Nephron (organoid): Measurements from ENCODE around the gene FNDC5.
A peak's percentile ranks its signal among the peaks of the same experiment; 100 is the strongest.

Source experiments
- H3K27ac Mint-ChIP-seq, 3 experiments: 2 replicates each; pipeline ENCODE4 v1.8.0; 2020; ENCODE audit warnings: mixed read lengths in 3 of 3, mild to moderate bottlenecking in 2 of 3, moderate library complexity in 1 of 3
- H3K27me3 Mint-ChIP-seq: 2 replicates; pipeline ENCODE4 v1.8.0; 2021; ENCODE audit warnings: low read depth, mild to moderate bottlenecking, moderate library complexity, mixed read lengths
- H3K36me3 Mint-ChIP-seq: 2 replicates; pipeline ENCODE4 v1.8.0; 2020; ENCODE audit warnings: low read depth, mixed read lengths
- H3K4me1 Mint-ChIP-seq: 2 replicates; pipeline ENCODE4 v1.8.0; 2020; ENCODE audit warnings: mixed read lengths
- H3K4me3 Mint-ChIP-seq, 3 experiments: 2 replicates each; pipeline ENCODE4 v1.8.0; 2020; ENCODE audit warnings: mild to moderate bottlenecking in 3 of 3, mixed read lengths in 3 of 3, moderate library complexity in 2 of 3
- H3K9me3 Mint-ChIP-seq: 2 replicates; pipeline ENCODE4 v1.8.0; 2020; ENCODE audit warnings: mixed read lengths
- TF ChIP-seq, protein P1 (sequence below), 3 experiments: fragments of 200-600 bp; sonication (generic); IDR thresholded peaks; one replicate each; pipeline ENCODE4 v1.5.0; 2021; ENCODE audit warnings: antibody characterized with exemption in 3 of 3; ENCODE audit not compliant: unreplicated experiment in 3 of 3

FNDC5 gene

DNA sequence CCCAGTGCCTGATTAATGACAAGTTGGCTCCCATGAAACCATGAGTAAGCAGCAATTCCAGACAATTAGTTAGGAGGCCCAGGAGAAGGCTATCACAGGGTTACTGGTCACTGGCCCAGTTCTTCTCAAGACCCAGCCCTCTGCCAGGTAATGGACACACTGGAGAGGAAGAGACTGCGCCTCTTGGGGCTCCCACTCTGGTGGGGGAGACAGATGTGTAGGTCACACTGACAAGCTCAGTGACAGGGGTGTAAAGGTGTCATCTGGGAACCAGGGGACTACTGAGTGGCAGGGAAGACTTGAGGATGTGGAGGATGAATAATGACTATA is 20.5 kb upstream of the FNDC5 start:
- H3K4me3 Mint-ChIP-seq = peak overlapping the region; percentile 59 to 86 (median 83)
- no peaks in the 10 kb centered on the region for H3K9me3 Mint-ChIP-seq
- TF ChIP-seq, protein P1, sequence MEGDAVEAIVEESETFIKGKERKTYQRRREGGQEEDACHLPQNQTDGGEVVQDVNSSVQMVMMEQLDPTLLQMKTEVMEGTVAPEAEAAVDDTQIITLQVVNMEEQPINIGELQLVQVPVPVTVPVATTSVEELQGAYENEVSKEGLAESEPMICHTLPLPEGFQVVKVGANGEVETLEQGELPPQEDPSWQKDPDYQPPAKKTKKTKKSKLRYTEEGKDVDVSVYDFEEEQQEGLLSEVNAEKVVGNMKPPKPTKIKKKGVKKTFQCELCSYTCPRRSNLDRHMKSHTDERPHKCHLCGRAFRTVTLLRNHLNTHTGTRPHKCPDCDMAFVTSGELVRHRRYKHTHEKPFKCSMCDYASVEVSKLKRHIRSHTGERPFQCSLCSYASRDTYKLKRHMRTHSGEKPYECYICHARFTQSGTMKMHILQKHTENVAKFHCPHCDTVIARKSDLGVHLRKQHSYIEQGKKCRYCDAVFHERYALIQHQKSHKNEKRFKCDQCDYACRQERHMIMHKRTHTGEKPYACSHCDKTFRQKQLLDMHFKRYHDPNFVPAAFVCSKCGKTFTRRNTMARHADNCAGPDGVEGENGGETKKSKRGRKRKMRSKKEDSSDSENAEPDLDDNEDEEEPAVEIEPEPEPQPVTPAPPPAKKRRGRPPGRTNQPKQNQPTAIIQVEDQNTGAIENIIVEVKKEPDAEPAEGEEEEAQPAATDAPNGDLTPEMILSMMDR (IDR thresholded peaks at IDR 0.05; ENCODE audit: unreplicated experiment in 3 of 3) = no peak
- no peaks in the 10 kb centered on the region for H3K36me3 Mint-ChIP-seq
- H3K27ac Mint-ChIP-seq = no peak overlapping the region
- H3K4me1 Mint-ChIP-seq = peaks cover 13% of the 10 kb centered on the region
- peaks cover 64% of the 10 kb centered on the region for H3K27me3 Mint-ChIP-seq

DNA sequence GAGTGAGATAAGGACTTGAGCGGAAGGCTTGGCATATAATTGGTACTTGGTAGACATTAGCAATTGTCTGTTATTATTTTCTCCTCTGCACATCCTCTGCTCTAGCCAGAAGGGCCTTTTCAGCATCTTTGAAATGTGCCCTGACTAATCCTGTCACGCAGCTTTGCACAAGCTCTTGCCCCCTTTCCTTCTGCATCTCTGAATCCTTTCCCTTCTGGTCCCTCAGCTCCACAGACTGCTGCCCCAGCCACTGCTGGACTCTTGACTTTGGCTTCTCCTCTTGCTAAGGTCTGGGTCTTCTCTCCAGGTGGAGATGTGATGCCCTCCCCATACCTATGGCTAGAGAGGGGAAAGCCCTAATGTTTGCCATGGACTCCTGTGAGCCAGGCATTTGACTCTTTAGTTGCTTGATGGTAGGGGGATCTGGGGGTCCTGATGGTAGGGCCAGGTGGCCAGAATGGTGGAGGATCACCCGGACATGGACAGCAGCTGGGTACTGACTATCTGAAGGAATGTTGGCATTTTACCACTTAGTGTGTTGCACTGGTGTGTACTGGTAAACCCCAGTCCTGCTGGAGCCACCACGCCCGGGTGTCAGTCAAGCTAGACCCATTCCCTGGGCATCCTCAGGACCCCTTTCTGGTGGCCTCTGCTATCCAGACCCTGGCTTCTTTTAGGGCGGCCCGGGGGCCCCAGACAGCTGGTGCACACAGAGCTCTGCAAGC is 20.0 kb upstream of the FNDC5 start:
- Mint-ChIP-seq H3K4me3 (peak overlapping the region; percentile 59 to 86 (median 83)), H3K27me3 (peaks cover 62% of the 10 kb centered on the region), H3K27ac (no peak overlapping the region), H3K36me3 (no peaks in the 10 kb centered on the region), H3K9me3 (no peaks in the 10 kb centered on the region), H3K4me1 (peaks cover 9% of the 10 kb centered on the region)
- TF ChIP-seq, protein P1 (IDR thresholded peaks at IDR 0.05; ENCODE audit: unreplicated experiment in 3 of 3) = no peak

- TF ChIP-seq, protein P1 (IDR thresholded peaks at IDR 0.05; ENCODE audit: unreplicated experiment in 3 of 3) = no peak
- Mint-ChIP-seq H3K9me3 (no peaks in the 10 kb centered on the region), H3K27me3 (peaks cover 70% of the 10 kb centered on the region), H3K36me3 (no peaks in the 10 kb centered on the region), H3K4me1 (peaks cover 16% of the 10 kb centered on the region), H3K4me3 (peak overlapping the region in 1 of 3 experiments; percentile 73), H3K27ac (no peak overlapping the region)
These were observed 19.1 kb upstream of the FNDC5 start for GRCh38 chr1:32889731-32890278.

- TF ChIP-seq, protein P1 (IDR thresholded peaks at IDR 0.05; ENCODE audit: unreplicated experiment in 3 of 3) = no peak
- H3K4me1 Mint-ChIP-seq = peaks cover 17% of the 10 kb centered on the region
These were observed 18.1 kb upstream of the FNDC5 start for GRCh38 chr1:32888677-32889420.

DNA sequence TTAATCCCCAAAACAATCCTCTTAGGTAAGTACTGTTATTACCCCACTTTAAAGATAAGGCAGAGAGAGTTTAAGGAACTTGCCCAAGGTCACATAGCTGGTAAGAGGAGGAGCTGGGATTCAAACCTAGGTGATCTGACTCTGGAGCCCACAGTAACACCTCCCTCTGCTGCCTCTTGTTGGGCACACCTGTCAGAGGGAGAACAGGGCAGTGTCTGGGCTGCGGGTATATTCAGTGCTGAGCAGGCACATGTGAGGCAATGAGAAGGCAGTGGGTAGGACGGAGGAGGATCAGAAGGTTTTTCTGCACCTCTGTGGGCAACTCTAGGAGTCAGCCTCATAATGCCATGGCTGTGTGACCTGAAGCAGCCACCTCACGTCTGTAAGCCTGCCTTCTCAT is 17.4 kb upstream of the FNDC5 start:
- TF ChIP-seq, protein P1 (IDR thresholded peaks at IDR 0.05; ENCODE audit: unreplicated experiment in 3 of 3) = no peak
- Mint-ChIP-seq H3K36me3 (no peaks in the 10 kb centered on the region), H3K27me3 (peaks cover 80% of the 10 kb centered on the region)

More at GRCh38 chr1:32888677-32889420, 18.1 kb upstream of the FNDC5 start:
- Mint-ChIP-seq H3K4me3 (no peak overlapping the region), H3K27ac (no peak overlapping the region), H3K9me3 (no peaks in the 10 kb centered on the region), H3K27me3 (peaks cover 76% of the 10 kb centered on the region), H3K36me3 (no peaks in the 10 kb centered on the region)

More for the DNA sequence above, 17.4 kb upstream of the FNDC5 start:
- H3K9me3 Mint-ChIP-seq = no peaks in the 10 kb centered on the region
- H3K27ac Mint-ChIP-seq = no peak overlapping the region
- no peak overlapping the region for H3K4me3 Mint-ChIP-seq
- peaks cover 21% of the 10 kb centered on the region for H3K4me1 Mint-ChIP-seq
